HG03175 (cell line): ENCODE data around the gene C1orf105.
"Not testable (repeated sequence)": the region's sequence is repeated elsewhere in the genome, so short reads cannot be mapped to it uniquely, and the experiment has no call there.

ENCODE experiments used
- ATAC-seq: cut with Tn5 transposase; IDR thresholded peaks from one replicate; pipeline ENCODE4 v1.9.1; 2021; ENCODE audit warnings: mild to moderate bottlenecking, moderate library complexity; ENCODE audit not compliant: unreplicated experiment

Gene C1orf105

DNA sequence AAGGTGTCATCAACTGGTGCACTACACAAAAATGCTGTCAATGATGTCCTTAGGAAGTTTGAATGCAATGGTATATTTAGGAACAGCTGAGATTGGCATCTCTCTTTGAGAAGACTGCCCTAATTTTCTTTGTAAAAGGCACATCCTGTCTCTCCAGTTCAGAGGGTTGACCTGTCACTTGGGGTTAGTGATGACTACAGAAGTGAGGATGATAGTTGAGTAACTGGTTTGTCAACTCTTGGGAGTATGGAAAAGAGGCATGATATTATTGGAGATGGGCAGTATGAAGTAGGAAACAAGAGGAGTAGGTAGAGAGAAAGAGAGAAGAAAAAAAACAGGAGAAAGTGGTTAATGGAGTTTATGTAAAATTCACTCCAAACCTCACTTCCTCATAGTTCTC is 63.8 kb downstream of the C1orf105 start:
- ATAC-seq, result no peak

DNA sequence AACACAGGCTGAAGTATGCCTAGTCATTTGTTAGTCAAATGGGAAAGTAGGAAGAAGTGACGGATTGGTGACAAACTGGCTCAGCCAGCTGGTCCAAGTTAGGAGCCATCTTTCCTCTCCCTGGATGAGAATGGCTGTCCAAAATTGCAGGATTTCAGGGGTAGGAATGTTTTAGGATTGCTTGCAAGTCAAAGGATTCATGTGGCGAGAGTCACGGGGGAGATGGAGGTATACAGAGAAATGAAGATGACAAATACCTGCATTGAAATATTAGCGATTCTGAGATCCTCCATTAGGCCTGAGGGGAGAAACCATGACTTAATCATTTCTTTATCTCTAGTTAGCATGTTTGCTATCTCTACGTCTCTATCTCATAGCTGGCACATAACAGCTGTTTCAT is 65.1 kb downstream of the C1orf105 start:
- no peak for ATAC-seq

DNA sequence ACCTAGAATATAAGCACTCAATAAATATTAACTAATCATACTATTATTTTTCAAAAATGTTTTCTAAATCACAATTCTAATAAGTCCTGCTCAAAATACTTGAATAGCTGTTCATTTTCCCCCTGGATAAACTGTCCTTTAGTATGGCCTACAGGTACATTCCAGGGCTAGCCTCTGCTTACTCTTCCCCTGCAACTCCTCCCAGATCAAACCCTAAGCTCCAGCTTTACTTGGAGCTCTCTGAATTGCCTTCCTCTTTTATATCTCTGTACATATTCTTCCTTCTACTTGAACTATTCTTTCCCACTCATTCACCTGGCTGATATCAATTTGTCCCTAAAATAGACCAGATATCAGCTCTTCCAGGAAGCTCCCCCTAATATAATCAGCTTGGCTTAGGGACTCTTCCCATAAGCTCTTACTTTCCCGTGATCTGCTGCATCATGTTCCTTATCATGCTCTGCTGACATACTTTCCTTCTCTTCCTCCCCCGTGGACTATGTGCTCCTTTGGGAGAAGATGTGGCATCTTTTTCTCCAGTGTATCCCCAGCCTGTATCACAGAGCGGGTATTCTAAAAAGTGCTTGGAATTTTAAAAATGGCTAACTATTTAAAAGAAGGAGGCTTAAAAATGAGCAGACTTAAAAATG is 66.4 kb downstream of the C1orf105 start:
- no peak for ATAC-seq

DNA sequence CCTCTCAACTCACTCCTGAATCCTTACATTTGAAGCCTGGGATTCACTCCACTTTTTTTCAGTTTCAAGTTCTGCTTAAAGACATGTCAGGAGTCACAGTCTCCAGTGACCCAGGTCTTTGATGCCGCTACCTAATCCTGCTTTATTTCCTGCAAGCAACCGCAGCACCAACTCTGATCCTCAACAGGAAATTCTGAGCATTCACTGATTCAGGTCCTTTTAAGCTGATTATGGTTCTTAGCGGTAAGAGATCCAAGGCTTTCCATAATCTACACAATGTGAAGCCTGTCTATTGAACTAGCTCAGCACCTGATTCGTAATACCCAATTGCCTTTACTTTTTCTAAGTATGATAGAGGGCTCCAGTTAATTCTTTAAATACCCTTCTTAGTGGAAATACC is 67.1 kb downstream of the C1orf105 start:
- ATAC-seq, result no peak

DNA sequence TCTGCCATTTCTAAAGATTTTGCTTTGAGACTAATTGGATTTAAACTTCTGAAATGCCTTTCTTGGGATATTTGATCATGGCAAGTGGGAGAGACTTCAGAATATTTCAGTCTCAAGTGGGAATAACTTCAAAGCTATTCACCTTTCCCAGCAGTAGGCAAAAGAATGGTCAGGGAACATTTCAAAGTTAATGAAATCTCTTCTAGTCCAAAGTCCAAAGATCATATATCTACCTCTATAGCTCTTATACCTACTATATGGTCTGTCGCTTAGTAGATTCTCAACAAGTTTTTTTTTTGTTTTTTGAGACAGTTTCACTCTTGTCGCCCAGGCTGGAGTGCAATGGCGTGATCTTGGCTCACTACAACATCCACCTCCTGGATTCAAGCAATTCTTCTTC is 67.9 kb downstream of the C1orf105 start:
- no peak for ATAC-seq

DNA sequence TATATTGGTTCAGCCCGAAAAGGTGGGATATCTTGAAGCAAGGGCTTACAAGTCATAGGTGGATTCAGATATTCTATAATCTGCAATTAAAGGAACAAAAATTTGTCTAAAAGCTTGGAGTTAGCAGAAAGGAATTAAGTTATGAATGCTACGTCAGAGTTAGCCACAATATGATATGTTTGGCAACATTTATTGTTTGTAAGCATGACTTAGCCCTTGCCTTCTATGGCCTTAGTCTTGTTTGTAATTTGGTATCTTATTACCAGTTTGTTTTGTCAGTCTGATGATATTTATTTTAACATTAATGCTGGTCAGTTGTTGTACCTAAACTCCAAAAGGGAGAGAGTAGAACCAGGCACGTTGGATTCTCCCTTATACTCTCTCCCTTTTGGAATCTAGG is 69.4 kb downstream of the C1orf105 start:
- ATAC-seq, result no peak

DNA sequence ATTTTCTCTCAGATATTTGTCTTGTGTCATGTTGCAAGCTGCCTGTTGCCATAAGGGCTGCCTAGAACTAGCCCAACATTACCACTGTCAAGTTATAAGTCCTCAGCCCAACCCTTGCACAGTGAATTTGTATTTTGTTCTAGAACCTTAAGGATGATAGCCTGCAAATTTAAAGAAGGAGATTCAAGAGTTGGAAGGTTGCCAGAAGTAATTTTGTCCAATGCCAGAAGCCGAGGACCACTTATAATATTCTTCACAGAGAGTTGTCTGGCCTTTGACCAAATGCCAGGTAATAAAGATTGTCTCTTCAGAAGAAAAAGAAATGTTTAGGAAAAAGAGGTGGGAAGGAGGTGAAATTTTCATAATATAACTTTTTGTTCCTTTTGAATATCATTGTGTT is 71.9 kb downstream of the C1orf105 start:
- no peak for ATAC-seq

DNA sequence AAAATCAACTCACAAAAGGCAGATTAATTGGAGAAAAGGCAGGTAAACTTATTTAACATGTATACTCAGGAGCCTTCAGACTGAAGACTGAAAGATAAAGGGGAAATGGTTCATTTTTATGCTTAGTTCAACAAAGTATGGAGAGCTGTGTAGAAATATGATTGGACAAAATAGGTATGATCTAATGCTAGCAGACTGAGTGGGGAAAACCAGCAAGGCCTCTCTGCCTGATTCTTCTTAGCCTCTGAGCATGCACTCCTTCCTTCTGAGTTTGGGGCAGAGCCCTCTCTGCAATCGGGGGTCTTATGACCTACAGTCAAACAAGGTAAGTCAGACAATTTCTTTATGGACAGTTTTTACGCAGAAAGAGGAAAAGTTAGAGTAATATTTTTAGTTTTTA is 73.7 kb downstream of the C1orf105 start:
- ATAC-seq, result no peak

DNA sequence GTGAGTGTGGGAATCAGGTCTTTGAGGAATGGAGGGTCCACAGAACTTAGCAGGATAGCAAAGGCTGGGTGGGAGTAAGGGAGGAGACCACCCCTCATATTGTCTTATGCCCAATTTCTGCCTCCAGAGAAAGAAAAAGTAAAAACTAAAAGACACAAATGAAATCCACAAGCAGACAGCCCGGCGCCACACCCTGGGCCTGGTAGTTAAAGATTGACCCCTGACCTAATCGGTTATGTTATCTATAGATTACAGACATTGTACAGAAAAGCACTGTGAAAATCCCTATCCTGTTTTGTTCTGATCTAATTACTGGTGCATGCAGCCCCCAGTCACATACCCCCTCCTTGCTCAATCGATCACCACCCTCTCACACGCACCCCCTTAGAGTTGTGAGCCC is 75.6 kb downstream of the C1orf105 start:
- ATAC-seq, result not testable (repeated sequence)

DNA sequence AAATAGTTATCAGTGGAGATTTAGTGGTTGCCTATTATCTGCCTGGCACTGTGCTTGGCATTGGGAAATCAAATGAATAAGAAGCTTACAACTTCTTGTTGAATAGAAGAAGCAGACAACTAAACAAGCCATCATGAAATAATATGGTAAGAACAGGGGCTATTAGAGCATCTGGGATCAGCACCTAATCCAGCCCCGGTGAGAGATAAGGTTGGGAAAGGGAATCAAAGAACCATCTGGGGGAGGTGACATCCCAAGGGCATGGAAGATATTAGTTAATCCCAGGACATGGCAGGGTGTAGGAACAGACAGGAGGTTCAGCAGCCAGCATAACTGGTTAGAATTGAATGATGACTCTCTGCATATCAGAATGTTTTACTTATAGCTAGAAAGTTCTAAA is 76.2 kb downstream of the C1orf105 start:
- ATAC-seq, result no peak

DNA sequence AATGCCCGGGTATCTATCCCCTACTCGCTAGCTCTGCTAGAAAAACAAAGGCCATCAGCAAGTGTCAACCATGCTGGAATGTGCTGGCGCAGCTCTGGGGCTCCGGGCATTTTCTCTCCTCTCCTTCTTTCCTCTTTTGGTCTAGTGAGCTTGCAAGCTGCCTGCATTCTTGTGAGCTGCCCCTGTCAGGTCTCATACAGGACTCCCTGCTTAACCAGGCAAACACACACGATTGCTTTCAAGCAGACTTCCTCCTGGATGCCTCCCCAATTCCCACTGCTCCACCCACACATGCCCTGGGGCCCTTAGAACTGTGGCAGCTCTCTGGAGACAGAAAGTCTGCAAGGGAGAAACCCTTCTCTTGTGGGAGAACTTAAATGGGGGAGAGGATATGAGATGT is 76.7 kb downstream of the C1orf105 start:
- no peak for ATAC-seq

DNA sequence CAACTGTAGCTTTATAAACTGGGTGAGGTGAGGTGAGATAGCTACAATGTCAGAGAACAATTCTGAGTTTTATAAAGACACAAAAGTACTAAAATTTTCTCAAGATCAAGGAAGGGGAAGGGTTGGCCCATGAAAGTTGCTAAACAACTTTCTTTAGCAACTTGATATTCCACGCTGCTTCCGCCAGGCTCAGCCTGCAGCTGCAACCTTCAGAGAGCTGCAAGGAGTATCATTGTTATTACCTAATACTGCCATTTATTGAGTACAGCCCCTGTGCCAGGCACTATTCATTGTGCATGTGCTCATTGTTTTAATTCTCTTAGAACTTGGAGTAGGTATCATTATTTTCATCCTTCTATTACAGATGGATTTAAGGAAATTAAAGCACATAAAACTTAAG is 78.4 kb downstream of the C1orf105 start:
- no peak for ATAC-seq

DNA sequence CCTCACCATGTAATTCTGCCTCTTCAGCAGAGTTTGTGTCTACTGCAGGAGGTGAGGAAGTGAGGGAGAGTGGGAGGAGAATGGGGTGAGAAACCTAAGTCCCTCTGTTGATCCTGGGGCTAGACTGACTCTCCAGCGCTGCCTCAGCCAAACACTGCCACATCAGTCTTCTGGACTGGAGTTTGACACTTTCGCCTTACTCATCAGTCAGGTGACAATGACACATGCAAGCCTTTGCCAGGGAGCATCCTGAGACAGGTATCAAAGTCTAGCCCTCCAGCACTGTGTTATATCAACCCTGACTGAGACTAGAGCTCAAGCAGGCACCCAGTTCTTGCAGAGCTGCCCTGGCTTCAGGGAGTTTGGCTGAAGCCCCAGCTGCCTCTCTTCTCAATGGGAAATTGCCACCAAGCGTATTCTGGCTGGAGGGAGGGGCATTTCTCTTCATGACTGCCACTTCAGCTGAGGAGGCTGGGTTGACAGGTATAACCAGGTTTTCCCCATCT is 79.2 kb downstream of the C1orf105 start:
- no peak for ATAC-seq

DNA sequence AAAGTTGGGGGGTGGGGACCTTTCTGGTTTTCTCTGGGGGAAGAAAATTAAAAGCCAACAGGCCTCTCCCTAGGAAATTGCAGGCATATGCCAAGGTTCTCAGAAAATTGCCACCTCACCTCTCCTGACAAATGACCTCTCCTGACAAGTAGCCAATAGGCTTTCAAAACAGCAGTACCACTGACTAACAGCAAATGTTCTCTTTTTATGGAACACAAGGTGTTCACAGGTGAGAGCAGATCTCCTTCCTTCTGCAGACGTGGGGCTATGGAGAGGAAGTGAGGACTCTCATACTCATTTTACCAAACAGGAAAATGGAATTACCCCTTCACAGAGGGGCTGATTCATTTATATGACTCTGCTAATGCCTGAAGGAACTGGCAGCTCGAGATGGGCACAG is 79.7 kb downstream of the C1orf105 start:
- ATAC-seq, result no peak

DNA sequence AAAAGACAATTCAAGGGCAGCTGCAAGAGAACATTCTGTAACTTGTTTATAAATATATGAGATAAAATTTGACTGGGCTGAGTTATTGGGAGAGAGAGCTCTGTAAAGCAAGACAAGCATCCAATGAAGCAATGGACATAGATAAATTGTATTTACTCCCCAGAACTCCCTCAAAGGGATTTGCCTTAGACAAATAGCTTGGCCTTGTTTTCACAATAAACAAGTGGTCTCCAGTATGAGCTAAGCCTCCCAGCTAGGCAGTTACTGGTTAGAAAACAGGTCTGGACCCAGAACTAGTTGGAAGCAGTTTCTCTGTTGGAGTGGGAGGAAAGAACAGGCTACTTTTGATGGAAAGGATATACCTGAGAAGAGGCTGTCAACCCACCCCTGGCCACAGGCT is 87.3 kb downstream of the C1orf105 start:
- no peak for ATAC-seq

DNA sequence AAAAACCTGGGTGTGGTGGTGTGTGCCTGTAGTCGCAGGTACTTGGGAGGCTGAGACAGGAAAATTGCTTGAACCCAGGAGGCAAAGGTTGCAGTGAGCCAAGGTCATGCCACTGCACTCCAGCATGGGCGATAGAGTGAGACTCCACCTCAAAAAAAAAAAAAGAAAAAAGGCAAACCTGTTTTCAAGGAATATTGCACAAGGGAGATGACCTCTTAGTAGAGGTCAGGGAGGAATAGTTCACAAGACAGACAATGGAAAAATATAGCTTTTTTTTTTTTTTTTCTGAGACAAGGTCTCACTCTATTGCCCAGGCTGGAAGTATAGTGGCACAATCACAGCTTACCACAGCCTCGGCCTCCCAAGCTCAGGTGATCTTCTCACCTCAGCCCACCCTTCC is 90.0 kb downstream of the C1orf105 start:
- ATAC-seq, result no peak

DNA sequence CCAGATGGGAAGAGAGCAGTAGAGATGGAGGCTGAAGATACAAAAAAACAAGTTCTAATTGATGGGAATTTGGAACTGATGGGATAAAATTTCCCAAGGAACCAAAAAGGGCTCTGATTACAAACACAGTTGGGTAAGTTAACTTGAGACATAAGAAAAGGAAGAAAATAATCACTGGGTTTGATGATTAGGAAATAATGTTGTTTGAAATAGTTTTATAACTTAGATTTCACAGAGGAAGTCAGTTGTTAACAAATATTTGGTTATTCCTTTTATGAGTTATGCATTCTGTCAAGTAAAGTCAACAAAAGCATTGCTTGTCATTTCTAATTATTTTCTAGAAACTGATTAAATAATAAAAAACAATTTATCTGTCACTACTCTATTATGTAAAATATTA is 92.1 kb downstream of the C1orf105 start:
- ATAC-seq, result no peak

DNA sequence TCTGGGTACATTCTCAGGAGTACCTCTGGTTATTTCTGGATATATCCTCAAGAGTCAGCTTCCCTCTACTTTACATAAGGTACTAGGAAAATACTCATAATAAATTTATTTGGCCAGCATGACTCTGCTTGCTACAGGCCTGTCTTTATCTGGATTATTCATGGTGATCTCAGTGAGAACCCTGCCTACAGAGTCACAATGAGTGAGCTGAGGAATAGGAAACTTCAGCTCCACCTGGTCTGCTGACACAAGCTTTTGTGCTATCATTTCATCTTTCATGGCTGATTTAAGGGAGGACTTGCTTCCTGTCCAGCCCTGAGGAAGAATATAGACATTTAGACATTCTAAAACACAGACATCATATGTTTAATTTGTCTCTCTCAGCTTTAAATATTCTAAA is 93.0 kb downstream of the C1orf105 start:
- no peak for ATAC-seq

DNA sequence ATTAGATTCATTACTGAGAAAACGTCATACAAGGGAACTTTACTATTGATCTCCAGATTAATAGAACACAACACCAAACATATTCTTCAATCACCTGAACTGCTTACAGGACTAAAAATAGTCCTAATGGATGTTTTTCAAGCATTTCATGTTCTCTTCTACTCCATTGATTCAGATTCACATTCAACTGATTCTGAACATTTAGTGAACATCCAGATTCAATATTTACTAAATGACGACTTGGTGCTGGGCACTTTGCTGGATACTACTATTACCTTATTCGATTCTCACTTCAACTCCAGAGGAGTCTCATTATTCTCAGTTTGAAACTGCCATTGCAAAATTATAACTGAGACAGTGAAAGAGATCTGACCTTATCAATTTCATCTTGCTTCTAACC is 93.6 kb downstream of the C1orf105 start:
- ATAC-seq, result no peak

DNA sequence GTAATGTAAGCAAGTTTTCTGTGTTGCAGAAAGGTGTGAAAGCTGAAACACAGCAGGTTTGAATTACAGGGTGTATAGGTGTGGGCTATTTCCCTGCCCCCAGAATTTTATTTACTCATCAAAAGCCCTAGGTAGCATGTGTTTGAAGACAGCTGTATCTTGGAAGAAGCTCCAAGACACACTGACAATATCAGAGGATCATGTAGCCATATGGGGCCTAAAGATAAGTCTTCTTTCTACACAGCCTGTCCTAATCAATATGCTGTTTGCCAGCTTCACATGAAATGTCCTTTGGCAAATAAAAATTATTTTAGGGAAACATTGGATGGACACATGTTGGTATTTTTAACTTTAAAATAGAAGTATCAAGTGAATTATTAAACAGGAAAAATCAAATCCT is 95.0 kb downstream of the C1orf105 start:
- ATAC-seq, result no peak

DNA sequence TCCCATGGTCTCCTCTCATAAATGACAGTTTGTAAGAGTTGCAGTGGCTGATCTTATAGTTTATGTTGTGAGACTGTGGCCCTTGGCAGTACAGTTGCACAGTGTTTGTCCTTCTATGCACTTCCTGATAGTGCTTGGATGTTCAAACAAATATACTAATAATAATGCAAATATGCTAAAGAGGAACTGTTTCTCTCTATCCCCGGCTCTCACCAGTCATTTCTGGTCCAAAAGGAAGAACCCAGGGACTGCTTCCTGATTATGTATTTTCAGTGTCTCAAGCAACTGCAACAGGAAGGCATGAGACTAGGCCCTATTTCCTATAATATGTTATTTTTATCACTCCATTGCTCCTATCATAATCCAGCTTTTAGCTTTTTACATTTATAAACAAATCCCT is 95.4 kb downstream of the C1orf105 start:
- ATAC-seq, result no peak

DNA sequence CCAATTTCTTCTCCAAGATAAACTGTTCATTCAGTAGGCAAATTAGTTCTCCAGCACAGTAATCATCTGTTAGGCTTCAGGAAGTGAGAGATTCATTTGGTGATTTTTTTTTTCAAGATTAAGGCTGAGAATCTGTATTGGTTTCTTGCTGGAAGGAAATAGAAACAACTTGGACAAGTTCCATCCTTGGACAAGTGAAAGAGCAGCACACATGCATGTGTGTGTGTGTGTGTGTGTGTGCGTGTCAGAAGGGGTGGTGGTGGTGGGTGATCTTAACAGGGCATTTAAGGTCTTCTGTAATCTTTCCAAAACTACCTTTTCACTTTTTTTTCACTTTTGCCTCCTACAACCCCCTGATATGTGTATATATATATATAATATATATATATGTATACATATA is 96.6 kb downstream of the C1orf105 start:
- ATAC-seq, result no peak

DNA sequence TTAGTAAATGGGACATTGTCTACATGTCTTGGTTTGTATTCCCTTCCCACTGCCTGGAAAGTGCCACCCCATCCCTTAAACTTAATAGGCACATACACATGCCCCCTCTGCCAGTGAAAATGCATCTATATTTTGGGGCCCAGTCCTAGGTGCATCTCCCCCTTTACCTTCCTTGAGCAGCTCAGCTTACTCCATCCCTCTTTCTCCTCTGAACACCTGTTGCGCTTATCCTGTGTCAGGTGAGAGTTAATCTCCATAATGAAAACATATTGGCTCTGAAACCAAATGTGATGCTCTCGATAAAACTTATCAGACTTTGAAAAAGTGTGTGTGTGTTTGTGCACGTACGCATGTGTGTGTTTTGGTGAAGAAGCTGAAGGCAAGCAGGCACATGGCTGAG is 97.1 kb downstream of the C1orf105 start:
- no peak for ATAC-seq
